ENCODE data around the gene GJE1.

DNA sequence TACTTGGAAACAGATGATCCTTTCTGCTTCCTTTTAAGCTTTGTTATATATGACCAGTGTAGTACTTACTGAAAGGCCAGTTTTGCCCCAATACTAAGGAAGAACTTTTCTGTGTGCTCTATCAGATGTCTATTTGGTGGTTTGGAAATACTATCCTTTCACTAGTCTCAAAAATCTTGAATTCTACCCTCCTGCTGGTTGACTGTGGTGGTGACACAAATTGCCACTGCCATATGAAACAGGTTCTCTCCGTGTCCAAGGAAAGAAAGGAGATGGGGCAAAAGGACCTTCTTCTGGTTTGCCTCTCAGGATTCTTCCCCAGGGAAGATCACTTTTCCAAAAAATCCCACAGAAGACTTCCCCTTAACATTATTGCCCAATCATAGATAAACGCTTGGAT, 6.2 kb downstream of the GJE1 start:
- TF ChIP-seq GATA2 (IDR thresholded peaks at IDR 0.05; ENCODE audit: low read depth, low read length) (no peak), GATA3 (IDR thresholded peaks at IDR 0.05; ENCODE audit: low read depth, low read length) (no peak)
